Vagina (tissue), 2 donors: Measurements from ENCODE around the gene PRRG2.

Experiments used
- POLR2A ChIP-seq, 2 donors: fragments of 450-650 bp; IDR thresholded peaks; one replicate each; pipeline ENCODE4 v1.6.1; 2017; ENCODE audit warnings: antibody characterized with exemption in 2 of 2, mild to moderate bottlenecking in 2 of 2, moderate library complexity in 2 of 2
- POLR2AphosphoS5 ChIP-seq, 2 donors: sonication (generic); formaldehyde crosslinking; IDR thresholded peaks; one replicate each; pipeline ENCODE4 v1.9.0; 2017; ENCODE audit warnings: antibody characterized with exemption in 2 of 2, mild to moderate bottlenecking in 2 of 2, low read depth in 1 of 2; ENCODE audit not compliant: insufficient read depth in 1 of 2
- TF ChIP-seq, protein P1 (sequence below), 3 experiments: fragments of 450-650 bp in 2 of 3; fragments of 200-600 bp in 1 of 3; sonication (generic) in 1 of 3; IDR thresholded peaks; one replicate each; pipeline ENCODE4 v1.5.1; 2017 to 2019; ENCODE audit warnings: antibody characterized with exemption in 3 of 3, mild to moderate bottlenecking in 2 of 3, moderate library complexity in 2 of 3

DNA sequence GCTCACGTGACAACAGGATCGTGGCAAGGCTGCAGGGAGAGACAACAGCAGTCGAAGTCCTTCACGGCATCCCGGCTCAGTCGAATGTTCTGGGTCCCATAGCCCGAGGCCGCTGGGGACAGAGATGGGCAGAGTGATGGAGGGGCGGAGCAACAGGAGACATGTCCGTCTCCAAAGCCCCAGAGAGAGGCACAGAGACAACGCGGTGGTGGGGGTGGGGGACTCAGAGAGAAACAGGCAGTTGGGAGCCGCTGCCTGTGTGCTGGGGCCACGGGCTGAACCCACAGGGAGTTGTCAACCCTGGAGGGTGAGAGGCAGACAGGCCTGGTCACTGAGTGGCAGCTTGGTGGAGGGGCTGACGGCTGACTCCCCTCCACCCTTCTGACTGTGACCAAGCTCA, 21.2 kb upstream of the PRRG2 start:
- TF ChIP-seq, protein P1, sequence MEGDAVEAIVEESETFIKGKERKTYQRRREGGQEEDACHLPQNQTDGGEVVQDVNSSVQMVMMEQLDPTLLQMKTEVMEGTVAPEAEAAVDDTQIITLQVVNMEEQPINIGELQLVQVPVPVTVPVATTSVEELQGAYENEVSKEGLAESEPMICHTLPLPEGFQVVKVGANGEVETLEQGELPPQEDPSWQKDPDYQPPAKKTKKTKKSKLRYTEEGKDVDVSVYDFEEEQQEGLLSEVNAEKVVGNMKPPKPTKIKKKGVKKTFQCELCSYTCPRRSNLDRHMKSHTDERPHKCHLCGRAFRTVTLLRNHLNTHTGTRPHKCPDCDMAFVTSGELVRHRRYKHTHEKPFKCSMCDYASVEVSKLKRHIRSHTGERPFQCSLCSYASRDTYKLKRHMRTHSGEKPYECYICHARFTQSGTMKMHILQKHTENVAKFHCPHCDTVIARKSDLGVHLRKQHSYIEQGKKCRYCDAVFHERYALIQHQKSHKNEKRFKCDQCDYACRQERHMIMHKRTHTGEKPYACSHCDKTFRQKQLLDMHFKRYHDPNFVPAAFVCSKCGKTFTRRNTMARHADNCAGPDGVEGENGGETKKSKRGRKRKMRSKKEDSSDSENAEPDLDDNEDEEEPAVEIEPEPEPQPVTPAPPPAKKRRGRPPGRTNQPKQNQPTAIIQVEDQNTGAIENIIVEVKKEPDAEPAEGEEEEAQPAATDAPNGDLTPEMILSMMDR (IDR thresholded peaks at IDR 0.05) = no peak
- TF ChIP-seq POLR2A (IDR thresholded peaks at IDR 0.05) (no peak), POLR2AphosphoS5 (IDR thresholded peaks at IDR 0.05; ENCODE audit: insufficient read depth in 1 of 2, low read depth in 1 of 2) (no peak)
